NCI-H2081 (cell line): ENCODE measurements around the gene SLC39A2.

Source experiments
- DNase-seq, 2 experiments: peaks; one replicate each; lab custom pipeline; 2025; lab: John Stamatoyannopoulos, UW

SLC39A2 gene

DNA sequence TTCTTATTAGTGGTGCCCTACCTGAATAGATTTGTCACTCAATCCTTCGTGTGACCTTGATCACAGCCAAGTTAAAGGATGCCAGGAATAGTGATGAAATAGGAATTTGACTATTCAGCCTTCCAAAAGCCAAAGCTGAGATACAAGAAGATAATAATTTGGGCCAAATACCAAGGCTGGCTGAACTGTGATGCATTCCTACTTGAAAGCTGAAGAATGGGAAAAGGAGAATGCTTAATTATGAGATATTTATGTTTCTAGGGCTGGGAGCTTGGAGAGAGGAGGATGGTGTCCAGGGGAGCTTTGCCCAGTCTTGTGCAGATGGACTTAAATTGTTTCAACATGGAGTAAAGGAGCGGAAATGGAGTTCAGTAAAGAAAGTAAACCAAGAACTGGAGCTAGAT lies 48.3 kb downstream of the SLC39A2 start:
- DNase-seq: no peak

DNA sequence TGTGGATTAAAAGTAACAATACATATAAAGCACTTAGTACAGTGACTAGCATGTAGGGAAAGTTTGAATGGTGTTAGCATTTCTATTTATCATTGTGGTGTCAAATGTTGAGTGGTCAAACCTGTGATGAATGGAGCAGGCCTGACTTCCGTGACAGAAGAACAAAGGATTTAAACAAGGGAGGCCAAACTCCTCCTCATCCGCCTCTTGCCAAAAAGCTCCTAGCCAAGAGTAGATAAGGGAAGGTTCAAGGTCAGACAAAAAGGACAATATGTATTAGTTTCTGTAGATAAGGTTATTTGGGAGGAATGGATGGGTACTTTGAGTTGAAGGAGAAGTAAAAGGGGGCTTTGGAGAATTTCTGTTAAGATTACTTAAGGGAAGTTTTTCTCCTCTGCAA lies 49.5 kb downstream of the SLC39A2 start:
- no peak for DNase-seq

DNA sequence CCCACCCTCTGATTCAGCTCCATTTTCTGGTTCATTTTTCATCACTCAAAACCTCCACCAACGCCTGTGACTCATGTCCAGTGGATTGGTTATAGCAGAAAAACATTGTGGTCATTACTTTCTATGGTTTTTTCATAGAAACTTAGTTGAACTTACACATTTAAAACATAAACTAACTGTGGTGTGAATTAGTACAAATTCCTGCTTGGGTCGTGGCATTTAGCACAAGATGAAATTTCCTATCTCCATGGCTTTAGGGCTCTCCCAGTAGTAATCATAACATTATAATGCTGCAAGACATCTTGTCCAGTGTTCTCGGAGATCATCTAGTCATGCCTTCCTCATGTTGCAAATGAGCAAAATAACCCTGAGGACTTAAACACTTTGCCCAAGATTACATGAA lies 50.2 kb downstream of the SLC39A2 start:
- DNase-seq: no peak

DNA sequence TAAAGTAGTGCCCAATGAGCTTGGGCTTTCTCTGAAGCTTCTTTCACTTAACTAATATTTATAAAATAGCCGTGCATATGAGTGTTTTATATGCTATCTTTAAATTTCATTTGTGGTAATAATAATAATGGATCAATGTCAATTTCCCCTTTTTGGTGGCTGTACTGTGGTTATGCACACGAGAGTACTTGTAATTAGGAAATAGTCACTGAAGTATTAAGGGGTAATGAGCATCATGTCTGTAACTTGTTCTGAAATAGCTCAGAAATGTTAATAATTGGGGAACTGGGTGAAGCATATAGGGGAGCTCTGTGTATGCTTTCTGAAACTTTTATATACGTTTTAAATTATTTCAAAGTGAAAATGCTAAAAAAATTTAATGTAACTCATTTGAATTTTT lies 51.5 kb downstream of the SLC39A2 start:
- DNase-seq: no peak
